HG02759 (cell line): ENCODE measurements around the gene LIMK1.
"Not testable (repeated sequence)": the region's sequence is repeated elsewhere in the genome, so short reads cannot be mapped to it uniquely, and the experiment has no call there.

ENCODE experiments used
- ATAC-seq: cut with Tn5 transposase; IDR thresholded peaks from one replicate; pipeline ENCODE4 v1.9.1; 2021; ENCODE audit warnings: mild to moderate bottlenecking, moderate library complexity; ENCODE audit not compliant: unreplicated experiment

LIMK1 gene

DNA sequence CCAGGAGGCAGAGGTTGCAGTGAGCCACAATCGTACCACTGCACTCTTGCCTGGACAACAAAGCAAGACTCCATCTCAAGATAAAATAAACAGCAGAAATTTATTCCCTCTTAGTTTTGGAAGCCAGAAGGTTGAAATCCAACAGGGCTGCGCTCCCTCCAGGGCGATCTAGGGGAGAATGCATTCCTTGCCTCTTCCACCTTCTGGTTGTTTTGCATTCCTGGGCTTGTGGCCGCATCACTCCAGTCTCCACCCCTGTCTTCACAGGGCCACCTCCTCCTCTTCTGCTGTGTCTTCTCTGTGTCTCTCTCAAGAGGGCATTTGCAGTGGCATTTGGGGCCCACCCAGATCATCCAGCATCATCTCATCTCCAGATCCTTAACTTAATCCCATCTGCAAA lies 36.2 kb downstream of the LIMK1 start:
- ATAC-seq = no peak

DNA sequence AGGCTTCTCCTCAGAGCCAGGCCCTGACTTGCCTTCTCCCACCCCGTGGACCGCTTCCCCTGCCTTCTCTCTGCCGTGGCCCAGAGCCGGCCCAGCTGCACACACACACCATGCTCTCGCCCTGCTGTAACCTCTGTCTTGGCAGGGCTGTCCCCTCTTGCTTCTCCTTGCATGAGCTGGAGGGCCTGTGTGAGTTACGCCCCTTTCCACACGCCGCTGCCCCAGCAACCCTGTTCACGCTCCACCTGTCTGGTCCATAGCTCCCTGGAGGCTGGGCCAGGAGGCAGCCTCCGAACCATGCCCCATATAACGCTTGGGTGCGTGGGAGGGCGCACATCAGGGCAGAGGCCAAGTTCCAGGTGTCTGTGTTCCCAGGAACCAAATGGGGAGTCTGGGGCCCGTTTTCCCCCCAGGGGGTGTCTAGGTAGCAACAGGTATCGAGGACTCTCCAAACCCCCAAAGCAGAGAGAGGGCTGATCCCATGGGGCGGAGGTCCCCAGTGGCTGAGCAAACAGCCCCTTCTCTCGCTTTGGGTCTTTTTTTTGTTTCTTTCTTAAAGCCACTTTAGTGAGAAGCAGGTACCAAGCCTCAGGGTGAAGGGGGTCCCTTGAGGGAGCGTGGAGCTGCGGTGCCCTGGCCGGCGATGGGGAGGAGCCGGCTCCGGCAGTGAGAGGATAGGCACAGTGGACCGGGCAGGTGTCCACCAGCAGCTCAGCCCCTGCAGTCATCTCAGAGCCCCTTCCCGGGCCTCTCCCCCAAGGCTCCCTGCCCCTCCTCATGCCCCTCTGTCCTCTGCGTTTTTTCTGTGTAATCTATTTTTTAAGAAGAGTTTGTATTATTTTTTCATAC lies 38.0 kb downstream of the LIMK1 start:
- ATAC-seq = no peak

DNA sequence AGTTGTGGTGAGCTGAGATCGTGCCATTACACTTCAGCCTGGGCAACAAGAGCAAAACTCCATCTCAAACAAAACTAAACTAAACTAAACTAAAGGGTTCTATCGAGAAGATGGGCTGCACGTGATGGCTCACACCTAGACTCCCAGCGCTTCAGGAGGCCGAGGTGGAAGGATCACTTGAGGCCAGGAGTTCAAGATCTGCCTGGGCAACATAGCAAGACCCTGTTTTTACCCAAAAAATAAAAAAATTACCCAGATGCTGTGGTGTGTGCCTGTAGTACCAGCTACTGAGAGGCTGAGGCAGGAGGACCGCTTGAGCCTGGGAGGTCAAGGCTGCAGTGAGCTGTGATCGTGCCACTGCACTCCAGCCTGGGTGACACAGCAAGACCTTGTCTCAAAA lies 40.3 kb downstream of the LIMK1 start:
- ATAC-seq = not testable (repeated sequence)

DNA sequence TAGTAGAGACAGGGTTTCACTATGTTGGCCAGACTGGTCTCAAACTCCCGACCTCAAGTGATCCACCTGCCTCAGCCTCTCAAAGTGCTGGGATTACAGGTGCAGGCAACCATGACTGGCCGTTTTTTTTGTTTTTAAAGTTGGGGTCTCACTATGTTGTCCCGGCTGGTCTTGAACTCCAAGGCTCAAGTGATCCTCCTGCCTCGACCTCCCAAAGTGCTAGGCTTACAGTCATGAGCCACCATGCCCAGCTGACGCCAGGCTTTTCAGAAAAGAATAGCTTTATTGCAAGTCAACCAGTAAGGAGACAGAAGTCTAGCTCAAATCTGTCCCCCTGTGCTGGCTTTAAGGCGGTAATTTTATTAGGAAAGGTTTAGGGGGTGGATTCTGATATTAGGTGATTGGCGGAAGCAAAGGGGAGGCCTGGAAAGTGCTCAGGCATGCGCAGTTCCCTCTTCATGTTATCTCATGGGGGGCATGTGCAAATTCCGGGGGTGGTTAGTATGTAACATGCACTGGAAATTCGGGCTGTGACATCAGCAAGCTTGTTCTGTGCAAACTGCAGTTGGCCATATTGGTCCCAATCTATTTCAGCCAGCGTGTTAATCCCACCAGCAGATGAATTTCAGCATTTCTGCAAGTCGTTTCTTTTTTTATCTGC lies 42.7 kb downstream of the LIMK1 start:
- ATAC-seq = no peak

DNA sequence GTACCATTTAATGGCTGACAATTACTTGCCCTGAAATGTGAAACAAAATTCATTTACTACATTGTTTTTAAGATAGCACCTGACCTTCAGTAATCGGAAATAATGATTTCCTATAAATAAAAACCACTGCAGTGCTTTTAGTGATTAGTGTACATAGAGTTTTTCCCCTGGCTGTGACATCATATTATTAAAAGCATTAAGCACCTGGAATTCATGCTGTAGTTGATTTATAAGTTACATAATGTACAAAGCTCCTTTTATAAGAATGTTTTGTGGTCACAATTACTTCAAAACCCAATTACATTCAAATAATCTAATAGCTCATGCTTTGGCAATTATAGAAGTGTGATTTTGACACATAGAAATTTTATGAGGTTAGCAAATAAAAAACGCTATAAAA lies 46.3 kb downstream of the LIMK1 start:
- no peak for ATAC-seq

DNA sequence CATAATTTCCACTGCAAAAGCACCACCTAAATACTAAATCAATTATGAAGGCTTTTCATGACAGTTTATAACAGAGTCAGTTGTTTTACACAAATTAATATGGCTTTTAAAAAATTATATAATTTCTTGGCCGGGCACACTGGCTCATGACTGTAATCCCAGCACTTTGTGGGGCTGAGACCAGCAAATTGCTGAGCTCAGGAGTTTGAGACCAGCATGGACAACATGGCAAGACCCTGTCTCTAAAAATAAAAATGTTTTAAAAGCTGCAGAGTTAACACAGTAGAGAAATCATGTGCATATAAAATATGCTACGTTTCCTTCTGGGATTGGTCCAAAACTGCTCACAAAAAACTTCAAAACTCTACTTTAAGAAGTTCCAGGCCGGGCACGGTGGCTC lies 46.9 kb downstream of the LIMK1 start:
- no peak for ATAC-seq

DNA sequence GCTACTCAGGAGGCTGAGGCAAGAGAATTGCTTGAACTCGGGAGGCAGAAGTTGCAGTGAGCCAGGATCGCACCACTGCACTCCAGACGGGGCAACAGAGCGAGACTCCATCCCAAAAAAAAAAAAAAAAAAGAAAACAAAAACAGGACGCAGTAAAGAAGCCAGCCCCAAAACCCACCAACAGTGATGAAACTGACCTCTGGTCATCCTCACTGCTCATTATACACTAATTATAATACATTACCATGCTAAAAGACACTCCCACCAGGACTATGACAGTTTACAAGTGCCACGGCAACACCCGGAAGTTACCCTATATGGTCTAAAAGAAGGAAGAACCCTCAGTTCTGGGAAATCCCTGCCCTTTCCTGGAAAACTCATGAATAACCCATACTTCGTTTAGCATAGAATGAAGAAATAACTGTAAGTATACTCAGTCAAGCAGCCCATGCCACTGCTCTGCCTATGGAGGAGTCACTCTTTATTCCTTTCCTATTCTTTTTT lies 50.6 kb downstream of the LIMK1 start:
- ATAC-seq = no peak

DNA sequence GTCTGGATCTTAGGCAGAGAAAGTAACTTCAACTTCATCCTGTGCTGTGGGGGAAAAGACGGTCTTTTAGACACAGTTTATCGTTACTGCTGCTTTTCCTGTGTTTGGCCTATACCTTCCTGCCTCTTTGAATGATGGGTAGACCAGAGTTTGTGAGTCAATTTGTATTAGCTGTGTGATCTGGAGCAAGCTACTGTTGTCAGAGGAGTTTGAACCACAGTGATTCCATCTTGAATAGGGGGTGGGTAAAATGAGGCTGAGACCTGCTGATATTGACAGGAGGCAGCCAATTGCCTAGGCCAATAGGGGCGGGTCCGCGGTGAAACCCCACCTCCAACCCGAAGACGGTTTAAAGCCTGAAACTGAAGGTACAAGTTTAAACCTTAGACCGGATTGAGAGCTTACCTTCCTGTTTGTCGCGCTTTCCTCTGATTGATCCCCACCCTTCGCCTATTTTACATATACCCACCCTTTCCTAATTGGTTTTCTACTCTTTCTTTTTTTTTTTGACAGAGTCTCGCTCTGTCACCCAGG lies 54.8 kb downstream of the LIMK1 start:
- ATAC-seq = no peak

DNA sequence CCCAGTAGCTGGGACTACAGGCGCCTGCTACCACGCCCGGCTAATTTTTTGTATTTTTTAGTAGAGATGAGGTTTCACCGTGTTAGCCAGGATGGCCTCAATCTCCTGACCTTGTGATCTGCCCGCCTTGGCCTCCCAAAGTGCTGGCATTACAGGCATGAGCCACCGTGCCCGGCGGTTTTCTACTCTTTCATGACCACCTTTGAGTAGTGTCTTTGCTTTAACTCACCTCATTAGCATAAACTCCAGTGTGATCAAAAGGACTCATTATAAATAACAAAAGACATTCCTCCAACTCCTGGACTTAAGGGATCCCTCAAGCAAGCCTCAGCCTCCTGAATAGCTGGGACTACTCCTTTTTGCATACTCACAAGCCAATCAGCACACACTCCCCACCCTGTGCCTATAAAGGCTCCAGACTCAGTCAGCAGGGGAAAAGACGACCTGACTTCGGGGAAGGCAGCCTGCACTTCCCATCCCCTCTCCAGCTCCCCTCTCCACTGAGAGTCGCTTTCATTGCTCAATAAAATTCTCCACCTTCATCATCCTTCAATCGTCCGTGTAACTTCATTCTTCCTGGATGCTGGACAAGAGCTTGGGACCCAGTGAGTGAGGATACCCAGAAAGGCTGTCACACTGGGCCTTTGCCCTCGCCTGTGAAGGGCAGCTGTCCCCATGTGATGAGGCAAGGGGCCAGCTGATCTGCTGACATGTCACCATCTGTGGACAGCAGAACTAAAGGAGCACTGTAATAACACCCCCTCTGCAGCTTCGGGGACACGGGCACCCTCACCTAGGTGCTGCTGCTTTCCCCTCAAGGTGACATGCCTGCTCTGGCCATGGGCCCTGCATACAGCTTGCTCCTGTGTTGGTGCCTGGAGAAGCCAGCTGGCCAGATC lies 55.6 kb downstream of the LIMK1 start:
- no peak for ATAC-seq

DNA sequence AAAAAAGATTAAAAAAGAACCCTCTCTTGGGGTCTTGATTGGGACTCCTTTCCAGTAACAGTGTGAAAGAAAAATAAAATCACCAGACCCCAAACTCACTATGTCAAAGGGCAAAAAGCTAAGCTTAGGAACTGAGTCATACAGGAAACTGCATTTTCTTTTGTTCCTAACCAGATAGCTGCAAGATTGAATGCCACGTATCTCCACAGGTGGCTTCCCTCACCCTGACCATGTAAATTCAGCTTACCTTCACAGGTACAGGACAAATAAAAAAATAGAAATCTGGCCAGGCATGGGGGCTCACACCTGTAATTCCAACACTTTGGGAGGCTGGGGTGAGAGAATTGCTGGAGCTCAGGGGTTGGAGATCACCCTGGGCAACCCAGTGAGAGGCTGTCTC lies 58.1 kb downstream of the LIMK1 start:
- ATAC-seq = no peak

DNA sequence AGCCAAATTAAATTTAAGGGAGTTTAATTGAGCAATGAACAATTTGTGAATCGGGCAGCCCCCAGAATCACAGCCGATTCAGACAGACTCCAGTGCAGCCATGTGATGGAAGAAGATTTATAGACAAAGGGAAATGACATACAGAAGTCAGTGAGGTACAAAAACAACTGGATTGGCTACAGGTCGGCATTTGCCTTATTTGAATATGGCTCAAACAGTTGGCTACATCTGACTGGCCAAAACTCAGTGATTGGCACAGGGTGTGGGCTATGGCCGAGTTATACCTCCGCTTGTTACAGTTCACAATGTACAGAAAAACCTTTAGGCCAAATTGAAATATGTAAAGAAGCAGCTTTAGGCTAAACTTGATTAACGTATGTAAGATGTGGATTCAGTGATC lies 59.8 kb downstream of the LIMK1 start:
- no peak for ATAC-seq

DNA sequence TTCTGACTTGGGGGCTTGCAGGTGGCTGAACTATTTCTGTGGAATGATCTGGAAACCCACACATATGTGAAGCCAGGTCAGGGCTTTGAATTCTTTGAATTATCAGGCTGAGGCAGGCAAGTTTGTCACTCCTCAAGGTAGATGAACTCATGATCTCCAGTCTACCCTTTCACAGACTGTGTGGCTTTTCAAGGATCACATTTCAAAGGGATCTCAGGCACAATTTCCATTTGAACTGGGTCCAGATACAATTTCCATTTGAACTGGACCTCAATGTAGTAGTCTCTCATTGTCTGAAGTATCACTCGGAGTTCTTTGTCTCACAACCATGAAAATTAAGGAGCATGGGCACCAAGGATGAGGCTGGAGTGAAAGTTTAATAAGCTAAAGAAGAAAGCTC lies 64.9 kb downstream of the LIMK1 start:
- ATAC-seq = no peak

DNA sequence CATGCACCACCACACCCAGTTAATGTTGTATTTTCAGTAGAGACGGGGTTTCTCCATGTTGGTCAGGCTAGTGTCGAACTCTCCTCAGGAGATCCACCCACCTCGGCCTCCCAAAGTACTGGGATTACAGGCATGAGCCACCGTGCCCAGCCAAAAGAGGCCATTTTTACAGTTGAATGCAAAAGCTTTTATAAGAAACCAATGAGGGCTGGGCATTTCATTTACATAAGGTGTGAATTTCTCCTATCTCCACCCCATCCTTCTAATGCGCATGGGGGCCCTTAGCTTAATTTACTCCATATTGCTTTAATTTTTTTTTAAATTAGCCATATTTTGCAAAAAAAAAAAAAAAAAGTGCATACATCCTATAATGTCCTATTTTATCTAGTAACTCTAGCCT lies 65.5 kb downstream of the LIMK1 start:
- ATAC-seq = no peak

DNA sequence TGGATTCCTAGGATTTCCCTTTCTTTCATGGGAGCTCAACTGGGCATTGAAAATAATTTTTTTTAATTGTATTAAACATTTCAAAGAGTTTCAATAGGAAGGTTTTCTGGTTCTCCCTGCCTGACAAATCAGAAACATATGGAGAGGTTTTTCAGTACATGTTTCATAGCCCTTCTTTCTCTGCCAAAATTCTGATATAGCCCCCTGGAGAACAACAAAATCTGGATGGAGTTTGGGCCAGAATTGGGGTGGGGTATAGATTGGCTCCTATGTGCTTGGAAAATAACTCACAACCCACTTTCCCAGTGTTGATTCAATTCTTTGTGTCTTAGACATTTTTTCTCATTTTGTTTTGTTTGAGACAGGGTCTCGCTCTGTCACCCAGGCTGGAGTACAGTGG lies 66.0 kb downstream of the LIMK1 start:
- ATAC-seq = no peak

DNA sequence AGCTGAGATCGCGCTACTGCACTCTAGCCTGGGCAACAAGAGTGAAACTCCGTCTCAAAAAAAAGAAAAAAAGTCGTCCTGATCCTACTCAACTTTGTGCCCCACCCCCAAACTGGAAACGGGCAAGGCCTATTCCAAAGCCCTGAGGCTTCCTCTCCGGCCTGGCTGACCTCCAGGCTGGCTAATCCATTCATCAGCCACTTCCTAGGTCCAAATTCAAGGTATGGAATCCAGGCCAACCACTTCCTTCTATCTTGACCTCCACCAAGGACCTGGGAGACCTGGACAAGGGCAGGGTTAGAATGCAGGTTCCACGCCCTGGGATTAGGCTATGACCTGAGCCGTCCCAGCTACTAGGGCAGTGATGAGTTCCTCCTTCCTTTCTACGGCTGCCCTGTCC lies 70.1 kb downstream of the LIMK1 start:
- ATAC-seq = no peak

DNA sequence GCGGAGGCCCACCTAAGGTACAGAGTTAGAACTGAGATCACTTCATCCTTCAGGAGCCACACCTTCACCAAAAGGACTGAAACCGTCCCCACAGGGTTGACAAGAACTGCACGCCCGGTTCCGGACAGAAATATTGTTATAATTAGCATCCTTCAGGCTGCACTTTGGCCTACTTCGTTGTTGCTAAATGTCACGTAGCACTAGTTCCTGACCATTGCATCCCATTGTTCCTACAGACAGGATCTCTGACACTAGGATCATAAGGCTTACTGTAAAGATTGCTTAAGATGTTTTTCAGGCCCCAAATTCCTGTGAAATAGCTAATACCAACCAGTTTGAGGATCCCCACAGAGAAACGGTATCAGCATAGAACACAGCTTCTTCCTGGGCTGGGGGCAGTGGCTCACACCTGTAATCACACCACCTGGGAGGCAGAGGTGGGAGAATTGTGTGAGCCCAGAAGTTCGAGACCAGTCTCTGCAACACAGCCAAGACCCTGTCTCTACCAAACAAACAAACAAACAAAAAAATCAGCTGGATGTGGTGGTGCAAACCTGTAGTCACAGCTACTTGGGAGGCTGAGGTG lies 72.3 kb downstream of the LIMK1 start:
- ATAC-seq = no peak

DNA sequence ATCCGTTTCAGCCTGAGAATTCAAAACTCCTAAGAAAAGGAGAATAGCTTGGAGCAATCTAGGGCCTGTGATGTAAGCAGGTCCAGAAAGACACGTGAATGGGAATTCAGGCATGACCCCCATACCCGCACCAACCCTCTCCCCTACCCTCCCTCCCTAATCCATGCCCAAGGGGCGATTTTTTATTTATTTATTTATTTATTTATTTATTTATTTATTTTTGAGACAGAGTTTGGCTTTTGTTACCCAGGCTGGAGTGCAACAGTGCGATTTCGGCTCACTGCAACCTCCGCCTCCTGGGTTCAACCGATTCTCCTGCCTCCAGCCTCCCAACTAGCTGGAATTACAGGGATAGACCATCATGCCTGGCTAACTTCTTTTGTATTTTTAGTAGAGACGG lies 74.0 kb downstream of the LIMK1 start:
- ATAC-seq = no peak

DNA sequence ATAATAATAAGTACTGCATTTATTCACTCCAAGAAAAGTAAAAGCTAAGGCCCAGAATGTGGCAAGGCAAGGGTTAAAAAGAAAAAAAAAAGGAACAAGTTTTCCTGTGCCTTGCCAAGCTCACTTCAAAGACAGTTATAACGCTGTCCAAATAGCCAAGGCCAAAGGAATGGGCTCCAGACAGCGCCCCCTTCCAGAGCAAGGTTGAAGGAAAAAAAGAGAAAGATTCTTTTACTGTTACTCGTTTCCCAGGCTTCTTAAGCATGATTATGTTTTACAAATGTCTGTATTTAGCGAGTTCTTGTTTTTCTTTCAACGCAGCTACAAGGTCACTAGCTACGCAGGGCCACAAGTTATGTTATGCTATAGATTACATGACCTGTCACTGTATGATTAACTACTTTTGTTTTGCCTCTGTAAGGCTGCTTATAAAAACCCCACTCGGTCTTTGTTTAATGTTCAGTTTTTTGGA lies 81.4 kb downstream of the LIMK1 start:
- no peak for ATAC-seq

DNA sequence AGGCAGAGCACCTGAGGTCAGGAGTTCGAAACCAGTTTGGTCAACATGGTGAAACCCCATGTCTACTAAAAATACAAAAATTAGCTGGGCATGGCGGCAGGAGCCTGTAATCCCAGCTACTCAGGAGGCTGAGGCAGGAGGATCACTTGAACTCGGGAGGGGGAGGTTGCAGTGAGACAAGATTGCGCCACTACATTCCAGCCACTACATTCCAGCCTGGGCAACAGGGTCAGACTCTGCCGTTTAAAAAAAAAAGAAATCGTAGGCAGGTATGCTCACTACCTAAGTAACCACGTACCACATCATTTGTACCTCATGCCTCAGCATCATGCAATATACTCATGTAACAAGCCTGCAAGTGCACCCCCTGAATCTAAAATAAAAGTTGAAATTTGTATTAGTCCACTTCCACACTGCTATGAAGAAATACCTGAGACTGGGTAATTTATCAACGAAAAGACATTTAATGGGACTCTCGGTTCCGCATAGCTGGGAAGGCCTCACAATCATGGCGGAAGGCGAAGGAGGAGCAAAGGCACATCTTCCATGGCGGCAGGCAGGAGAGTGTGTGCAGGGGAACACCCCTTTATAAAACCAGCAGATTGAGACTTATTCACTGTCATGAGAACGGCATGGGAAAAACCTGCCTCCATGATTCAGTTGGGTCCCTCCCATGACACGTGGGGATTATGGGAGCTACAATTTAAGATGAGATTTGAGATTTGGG lies 82.4 kb downstream of the LIMK1 start:
- ATAC-seq = no peak

DNA sequence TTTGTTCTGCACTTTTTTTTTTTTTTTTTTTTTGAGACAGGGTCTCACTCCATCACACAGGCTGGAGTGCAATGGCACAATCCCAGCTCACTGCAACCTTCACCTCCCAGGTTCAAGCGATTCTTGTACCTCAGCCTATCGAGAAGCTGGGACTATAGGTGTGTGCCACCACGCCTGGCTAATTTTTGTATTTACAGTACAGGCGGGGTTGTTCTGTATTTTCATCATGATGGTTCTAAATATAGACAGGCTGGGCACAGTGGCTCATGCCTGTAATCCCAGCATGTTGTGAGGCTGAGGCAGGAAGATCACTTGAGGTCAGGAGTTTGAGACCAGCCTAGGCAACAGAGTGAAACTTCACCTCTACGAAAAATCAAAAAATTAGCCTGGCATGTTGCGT lies 83.7 kb downstream of the LIMK1 start:
- not testable (repeated sequence) for ATAC-seq
